Measurements from ENCODE around the gene PRKCE.

The PRKCE gene

GRCh38 chr2:46236006-46236875, 584.8 kb downstream of the PRKCE start:
- H3K9ac ChIP-seq (ENCODE audit: low read length) = no peak overlapping the region
- no peaks in the 10 kb centered on the region for H3K36me3 ChIP-seq (ENCODE audit: control insufficient read depth, low read depth, low read length)
- no peak overlapping the region for H3K4me3 ChIP-seq (ENCODE audit: low read length)
- H3K27ac ChIP-seq (ENCODE audit: low read length) = no peak overlapping the region
- no peaks in the 10 kb centered on the region for H3K27me3 ChIP-seq (ENCODE audit: control insufficient read depth, insufficient read depth, low read length)
- H3K4me1 ChIP-seq (ENCODE audit: control insufficient read depth, low read depth, low read length) = no peaks in the 10 kb centered on the region
- no peaks in the 10 kb centered on the region for H3K9me3 ChIP-seq (ENCODE audit: control insufficient read depth, low read depth, low read length)

GRCh38 chr2:46236876-46237859, 585.7 kb downstream of the PRKCE start:
- Histone ChIP-seq H3K9me3 (ENCODE audit: control insufficient read depth, low read depth, low read length) (no peaks in the 10 kb centered on the region), H3K27me3 (ENCODE audit: control insufficient read depth, insufficient read depth, low read length) (no peaks in the 10 kb centered on the region), H3K4me1 (ENCODE audit: control insufficient read depth, low read depth, low read length) (no peaks in the 10 kb centered on the region), H3K4me3 (ENCODE audit: low read length) (no peak overlapping the region), H3K9ac (ENCODE audit: low read length) (no peak overlapping the region), H3K27ac (ENCODE audit: low read length) (no peak overlapping the region), H3K36me3 (ENCODE audit: control insufficient read depth, low read depth, low read length) (no peaks in the 10 kb centered on the region)

Measured in iPS-18a (cell line).